ENCODE data around the gene EYA3.

DNA sequence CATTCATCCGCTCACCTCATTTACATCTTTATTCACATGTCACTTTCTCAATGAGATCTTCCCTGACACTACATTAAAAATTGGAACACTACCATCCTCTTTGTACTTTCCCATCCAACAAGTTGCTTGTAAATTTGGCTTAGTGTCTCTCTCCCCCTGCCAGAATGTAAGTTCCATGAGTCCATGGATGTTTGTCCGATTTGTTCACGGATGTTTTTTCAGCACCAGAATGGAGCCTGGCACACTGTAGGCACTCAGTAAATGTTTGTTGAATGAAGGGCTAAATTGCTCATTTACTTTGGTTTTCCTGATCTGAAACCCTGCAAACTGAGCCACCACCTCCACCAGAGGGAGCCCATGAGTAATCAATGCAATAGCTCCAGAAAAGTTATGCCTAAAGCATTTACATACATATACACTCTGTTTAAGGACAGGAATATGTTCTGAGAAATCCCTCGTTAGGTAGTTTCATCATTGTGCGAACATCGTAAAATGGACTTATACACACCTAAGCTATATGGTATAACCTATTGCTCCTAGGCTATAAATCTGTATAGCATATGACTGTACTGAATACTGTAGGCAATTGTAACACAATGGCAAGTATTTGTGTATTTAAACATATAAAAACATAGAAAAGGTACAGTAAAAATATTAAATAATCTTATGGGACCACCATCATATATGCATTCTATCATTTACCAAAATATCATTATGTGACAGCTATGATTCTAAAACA, 2.8 kb upstream of the EYA3 start:
- TF ChIP-seq POLR2A (IDR thresholded peaks at IDR 0.05) (no peak), CTCF (IDR thresholded peaks at IDR 0.05) (peak; percentile 59 to 73 (median 62)), POLR2AphosphoS5 (IDR thresholded peaks at IDR 0.05) (no peak)

Data from gastroesophageal sphincter (tissue), 3 donors.